Measurements from ENCODE around the gene LUZP4.
"Not testable (repeated sequence)": the region's sequence is repeated elsewhere in the genome, so short reads cannot be mapped to it uniquely, and the experiment has no call there.

LUZP4 gene

GRCh38 chrX:115339441-115340025 is 50.0 kb downstream of the LUZP4 start:
- no peak for DNase-seq

GRCh38 chrX:115341421-115341820 is 51.9 kb downstream of the LUZP4 start:
- no peak for DNase-seq

GRCh38 chrX:115344885-115345614 is 55.5 kb downstream of the LUZP4 start:
- peak; percentile 6 for DNase-seq

GRCh38 chrX:115345615-115346014 is 56.1 kb downstream of the LUZP4 start:
- no peak for DNase-seq

- DNase-seq: not testable (repeated sequence)
Observed at GRCh38 chrX:115346738-115347137, 57.2 kb downstream of the LUZP4 start.

- DNase-seq: no peak
Observed at GRCh38 chrX:115348446-115349225, 59.1 kb downstream of the LUZP4 start.

GRCh38 chrX:115350711-115351381 is 61.3 kb downstream of the LUZP4 start:
- no peak for DNase-seq

- DNase-seq: no peak
Observed at GRCh38 chrX:115356369-115356768, 66.9 kb downstream of the LUZP4 start.
